Measurements from ENCODE around the gene OTUB2.

DNA sequence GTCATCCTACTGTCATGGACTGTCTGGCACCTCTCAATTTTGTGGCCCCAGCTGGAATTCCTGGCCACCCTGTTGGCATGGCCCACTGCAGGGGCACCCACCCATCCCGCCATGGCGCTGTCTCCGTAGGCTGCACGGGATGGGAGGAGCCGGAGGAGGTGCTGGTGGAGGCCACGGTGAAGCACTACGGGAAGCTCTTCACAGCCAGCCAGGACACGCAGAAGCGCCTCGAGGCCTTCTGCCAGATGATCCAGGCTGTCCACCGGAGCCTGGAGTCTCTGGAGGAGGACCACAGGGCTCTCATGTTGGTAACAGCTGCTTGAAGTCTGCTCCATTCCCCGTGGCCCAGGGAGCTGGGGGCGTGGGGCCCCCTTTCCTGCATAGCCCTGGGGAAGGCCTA lies 25.1 kb upstream of the OTUB2 start:
- TF ChIP-seq BACH1 (IDR thresholded peaks at IDR 0.05; ENCODE audit: low read length) (no peak), POLR2A (IDR thresholded peaks at IDR 0.05; ENCODE audit: control extremely low read depth in 1 of 2, low read depth in 2 of 2, low read length in 2 of 2) (no peak), SP1 (IDR thresholded peaks at IDR 0.05; ENCODE audit: low read depth, low read length) (no peak), NANOG (IDR thresholded peaks at IDR 0.05; ENCODE audit: insufficient read depth, low read depth, low read length, poor library complexity, severe bottlenecking) (no peak)
- TF ChIP-seq, protein P1, sequence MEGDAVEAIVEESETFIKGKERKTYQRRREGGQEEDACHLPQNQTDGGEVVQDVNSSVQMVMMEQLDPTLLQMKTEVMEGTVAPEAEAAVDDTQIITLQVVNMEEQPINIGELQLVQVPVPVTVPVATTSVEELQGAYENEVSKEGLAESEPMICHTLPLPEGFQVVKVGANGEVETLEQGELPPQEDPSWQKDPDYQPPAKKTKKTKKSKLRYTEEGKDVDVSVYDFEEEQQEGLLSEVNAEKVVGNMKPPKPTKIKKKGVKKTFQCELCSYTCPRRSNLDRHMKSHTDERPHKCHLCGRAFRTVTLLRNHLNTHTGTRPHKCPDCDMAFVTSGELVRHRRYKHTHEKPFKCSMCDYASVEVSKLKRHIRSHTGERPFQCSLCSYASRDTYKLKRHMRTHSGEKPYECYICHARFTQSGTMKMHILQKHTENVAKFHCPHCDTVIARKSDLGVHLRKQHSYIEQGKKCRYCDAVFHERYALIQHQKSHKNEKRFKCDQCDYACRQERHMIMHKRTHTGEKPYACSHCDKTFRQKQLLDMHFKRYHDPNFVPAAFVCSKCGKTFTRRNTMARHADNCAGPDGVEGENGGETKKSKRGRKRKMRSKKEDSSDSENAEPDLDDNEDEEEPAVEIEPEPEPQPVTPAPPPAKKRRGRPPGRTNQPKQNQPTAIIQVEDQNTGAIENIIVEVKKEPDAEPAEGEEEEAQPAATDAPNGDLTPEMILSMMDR (IDR thresholded peaks at IDR 0.05; ENCODE audit: control extremely low read depth in 1 of 3, insufficient read depth in 1 of 3, low read depth in 1 of 3, low read length in 3 of 3) = no peak

Measured in H1 (cell line).